Activated T-cell treated with anti-CD3 and anti-CD28 coated beads for 24 hours (primary cell): ENCODE results near the gene TMTC1.
"Not testable (repeated sequence)": the region's sequence is repeated elsewhere in the genome, so short reads cannot be mapped to it uniquely, and the experiment has no call there.

Source experiments
- DNase-seq: peaks from one replicate; pipeline ENCODE4 v3.0.0-alpha.2; 2020; ENCODE audit warnings: low read depth

Gene TMTC1

GRCh38 chr12:29665107-29665506 is 118.6 kb downstream of the TMTC1 start:
- DNase-seq = no peak

DNA sequence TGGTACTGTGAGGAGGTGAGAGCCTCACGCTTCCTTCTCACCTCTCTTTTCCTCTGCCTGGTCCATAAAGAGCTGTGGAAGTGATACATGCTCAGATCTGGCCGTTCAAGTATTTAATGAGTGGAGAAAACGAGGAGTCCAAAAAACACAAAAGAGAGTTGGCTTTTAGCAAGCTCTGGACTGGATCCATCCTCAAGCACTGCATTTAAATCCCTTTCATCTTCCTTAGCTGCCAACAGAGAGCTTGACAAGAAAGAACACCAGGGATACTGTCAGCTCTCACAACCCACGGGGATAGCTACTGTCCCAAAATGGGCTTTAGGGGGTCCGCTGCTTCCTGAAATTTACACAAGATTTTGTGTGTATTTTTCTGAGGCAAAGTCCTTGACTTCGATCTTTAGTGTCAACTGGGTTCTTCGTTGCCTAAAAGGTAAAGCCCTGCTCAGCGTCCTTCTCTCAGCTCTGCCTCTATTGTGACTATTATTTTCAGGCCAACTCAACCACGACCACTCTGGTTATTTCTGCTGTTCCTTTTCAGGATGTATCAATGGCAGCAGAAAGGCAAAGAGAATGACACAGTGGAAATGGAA is 120.9 kb downstream of the TMTC1 start:
- DNase-seq = no peak

GRCh38 chr12:29660847-29661246 is 122.9 kb downstream of the TMTC1 start:
- DNase-seq = no peak

DNA sequence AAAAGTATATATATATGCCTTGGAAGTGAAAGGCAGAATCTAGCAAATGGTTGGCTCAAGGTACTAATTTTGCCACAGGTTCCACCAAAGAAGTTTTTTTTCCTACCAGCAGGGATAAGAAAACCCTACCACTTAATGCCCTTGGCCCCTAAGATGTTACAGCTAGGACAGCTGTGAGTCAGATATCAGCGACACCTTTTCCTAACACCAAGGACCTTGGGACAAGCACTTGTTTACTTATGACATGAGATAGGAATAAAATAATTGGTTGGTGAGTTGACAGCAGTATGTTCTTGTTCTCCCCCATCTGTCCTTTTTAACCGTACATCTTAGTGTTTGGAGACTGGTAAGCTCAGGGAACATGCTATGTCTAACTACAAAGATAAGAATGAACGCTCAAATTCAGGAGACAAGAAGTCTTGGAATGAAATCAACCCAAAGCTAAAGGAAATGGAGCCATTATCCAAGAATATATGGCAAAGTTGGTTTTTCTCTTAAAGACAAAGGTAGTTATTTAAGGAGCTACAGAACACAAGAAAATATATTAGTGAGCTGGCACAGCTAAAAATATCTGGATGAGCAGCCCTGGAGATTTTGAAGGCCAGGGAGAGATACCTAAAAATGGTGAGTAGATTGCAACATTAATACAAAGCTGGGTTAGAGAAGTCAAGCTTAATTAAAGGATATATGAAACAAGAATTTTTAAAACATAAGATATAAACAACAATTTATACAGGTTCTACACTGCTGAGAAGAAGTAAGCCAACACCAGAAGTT is 126.8 kb downstream of the TMTC1 start:
- DNase-seq = no peak

GRCh38 chr12:29655861-29656260 is 127.9 kb downstream of the TMTC1 start:
- DNase-seq = no peak

- DNase-seq = no peak
Measured at GRCh38 chr12:29653286-29653685, 130.5 kb downstream of the TMTC1 start.

GRCh38 chr12:29650371-29650770 is 133.4 kb downstream of the TMTC1 start:
- no peak for DNase-seq

GRCh38 chr12:29649722-29650121 is 134.0 kb downstream of the TMTC1 start:
- no peak for DNase-seq

DNA sequence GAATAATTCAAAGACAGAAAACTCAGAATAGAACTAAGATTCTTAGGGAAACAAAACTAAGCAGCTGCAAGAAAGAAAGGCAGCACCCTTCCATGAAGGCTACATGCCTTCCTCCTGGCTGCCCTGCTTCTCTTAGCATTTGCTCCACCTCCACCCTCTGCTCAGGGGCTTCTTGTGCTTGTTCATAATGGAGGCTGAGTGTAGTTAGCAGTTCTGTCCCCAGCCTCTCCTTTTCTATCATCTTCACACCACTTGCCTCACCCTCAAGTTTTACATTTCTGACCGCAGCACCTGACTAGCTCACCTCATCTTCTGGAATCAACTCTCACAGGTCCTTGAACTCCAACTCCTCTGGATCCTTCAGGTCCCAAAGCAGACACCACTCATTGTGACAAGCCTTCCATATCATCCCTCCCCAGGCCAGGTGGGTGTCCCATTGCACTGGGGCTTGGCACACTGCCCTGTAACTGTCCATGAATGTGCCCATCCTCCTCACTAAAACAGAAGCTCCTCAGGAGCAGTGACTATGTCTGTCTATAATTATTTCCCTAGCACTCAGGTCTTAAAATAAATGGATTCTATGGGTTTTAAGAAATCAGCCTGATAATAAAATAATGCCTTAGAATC is 139.1 kb downstream of the TMTC1 start:
- no peak for DNase-seq

DNA sequence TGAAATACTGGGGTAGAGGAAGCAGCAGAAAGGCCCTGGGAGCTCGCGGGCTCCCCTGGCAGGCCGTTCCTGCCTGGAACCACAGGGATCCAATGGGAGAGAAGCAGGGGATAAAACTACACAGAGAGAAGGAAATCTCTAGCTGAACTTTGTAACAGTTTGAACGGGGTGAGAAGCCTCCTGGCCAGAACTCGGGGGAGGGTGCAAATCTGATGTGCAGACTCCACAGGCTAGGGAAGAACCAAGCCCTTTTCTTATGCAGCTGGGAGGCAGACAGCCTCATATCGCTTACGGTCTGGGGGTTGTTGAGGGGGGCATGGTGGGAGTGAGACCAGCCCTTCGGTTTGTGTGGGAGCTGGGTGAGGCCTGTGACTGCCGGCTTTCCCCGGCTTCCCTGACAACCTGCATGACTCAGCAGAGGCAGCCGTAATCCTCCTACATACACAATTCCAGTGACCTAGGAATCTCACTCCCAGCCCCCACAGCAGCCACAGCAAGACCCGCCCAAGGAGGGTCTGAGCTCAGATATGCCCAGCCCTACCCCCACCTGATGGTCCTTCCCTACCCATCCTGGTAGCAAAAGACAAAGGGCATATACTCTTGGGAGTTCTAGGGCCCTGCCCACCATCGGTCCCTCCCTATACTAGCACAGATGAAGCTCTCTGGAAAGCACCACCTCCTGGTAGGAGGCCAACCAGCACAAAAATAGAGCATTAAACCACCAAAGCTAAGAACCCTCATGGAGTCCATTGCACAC is 143.0 kb downstream of the TMTC1 start:
- no peak for DNase-seq

DNA sequence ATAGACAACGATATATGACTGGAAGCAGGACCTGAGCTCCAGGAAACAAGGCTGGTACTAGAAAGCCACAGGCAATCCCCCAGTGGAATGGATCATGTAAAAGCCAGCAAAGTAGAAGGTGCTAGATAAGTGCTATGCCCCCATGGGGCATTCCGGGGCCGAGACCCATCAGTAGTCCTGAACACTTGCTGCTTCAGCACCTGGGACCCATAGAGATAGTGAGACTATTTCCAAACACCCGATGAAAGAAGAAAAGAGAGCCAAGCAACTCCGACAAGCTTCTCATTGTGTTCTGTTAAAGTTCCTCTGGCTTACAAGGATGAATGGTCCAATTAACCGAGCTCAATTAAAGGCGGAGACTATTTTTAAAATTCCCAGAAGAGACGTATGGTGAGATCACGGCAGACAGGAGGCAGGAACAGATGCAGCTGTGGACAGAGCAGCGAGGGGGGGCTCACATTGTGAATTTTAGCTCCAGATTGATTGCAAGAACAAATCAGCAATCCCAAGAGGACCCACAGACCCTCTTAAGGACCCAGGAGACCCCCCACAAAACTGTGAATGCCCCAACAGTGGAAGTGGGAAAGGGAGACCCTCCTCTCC is 143.7 kb downstream of the TMTC1 start:
- no peak for DNase-seq

DNA sequence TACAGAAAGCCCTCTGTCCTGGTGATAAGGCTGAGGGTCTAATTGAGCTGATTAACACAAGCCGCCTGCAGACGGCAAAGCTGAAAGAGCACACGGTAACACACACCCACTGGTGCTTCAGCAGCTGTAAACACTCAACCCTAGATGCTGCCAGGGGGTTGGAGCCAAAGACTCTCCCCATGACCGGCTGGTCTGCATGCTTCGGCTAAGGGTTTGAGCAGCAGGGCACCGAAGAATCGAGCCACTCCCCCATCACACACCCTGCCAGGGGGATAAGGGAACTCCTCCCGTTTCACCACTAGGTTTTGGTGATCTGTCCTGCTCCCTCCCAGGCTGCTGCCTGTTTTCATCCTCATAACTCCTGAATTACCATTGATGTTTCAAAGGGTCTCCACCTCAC is 145.2 kb downstream of the TMTC1 start:
- DNase-seq = no peak

GRCh38 chr12:29634057-29634456 is 149.7 kb downstream of the TMTC1 start:
- DNase-seq = no peak

GRCh38 chr12:29630164-29630563 is 153.6 kb downstream of the TMTC1 start:
- not testable (repeated sequence) for DNase-seq

GRCh38 chr12:29627221-29627620 is 156.5 kb downstream of the TMTC1 start:
- no peak for DNase-seq

DNA sequence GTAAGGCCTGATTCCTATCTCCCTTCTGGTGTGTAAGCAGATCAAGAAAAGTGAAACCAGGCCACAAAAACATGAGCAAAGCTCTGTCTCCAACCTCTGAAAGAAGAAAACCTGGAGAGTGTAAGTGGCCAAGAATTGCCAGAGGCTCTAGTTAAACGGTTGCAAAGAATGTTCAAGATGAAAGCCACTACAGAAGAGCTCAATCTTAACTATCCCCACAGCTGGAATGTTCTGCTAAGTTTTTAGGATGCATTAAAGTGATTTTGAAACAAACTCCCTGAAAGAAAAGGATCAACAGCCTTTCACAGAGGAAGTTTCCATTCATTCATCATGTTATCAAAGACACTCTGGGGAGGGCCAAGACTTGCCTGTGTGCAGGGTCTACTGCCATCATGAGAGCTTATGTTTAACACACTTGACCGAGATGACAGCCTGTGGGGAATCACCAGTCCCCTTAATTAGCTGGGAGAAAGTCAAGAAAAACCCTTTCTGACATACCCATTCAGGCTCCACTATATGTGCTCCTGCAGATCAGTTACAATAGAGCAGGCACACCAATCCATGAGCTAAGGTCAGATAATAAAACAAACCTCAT is 158.3 kb downstream of the TMTC1 start:
- DNase-seq = no peak

DNA sequence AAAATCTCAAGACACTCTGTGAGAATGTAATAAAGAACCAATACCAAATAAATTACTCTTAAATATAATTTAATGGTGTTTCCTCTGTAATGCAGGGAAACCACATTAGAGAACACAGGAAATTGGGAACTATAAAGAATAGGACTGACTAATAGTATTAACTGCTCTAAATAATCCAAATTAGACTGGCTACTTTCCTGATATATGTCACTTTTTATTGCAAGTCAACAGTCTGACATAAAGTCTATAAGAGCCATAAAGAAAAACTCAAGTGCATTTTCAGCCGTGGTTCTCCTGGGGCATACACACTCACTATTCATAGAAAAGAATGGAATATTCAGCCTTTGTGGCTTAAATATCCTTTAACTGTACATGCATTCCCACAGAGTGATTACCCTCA is 161.5 kb downstream of the TMTC1 start:
- no peak for DNase-seq

GRCh38 chr12:29620030-29620429 is 163.7 kb downstream of the TMTC1 start:
- no peak for DNase-seq

DNA sequence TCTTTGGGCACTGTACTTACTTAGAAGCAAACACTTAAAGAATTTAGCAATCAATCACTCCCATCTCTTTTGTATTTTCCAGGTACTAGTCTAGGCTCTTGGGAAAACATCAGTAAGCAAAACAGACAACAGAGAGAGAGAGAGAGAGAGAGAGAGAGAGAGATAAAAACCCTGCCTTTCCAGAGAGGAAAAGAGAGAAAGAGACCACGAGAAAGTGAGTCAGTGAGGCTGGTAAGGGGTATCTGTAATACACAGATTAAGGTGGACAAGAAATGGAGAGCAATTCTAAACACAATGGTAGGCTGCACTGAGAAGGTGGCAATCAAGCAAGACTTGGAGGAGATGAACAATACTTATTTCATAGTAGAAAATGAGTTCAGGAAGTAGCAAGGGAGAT is 166.3 kb downstream of the TMTC1 start:
- DNase-seq = no peak

DNA sequence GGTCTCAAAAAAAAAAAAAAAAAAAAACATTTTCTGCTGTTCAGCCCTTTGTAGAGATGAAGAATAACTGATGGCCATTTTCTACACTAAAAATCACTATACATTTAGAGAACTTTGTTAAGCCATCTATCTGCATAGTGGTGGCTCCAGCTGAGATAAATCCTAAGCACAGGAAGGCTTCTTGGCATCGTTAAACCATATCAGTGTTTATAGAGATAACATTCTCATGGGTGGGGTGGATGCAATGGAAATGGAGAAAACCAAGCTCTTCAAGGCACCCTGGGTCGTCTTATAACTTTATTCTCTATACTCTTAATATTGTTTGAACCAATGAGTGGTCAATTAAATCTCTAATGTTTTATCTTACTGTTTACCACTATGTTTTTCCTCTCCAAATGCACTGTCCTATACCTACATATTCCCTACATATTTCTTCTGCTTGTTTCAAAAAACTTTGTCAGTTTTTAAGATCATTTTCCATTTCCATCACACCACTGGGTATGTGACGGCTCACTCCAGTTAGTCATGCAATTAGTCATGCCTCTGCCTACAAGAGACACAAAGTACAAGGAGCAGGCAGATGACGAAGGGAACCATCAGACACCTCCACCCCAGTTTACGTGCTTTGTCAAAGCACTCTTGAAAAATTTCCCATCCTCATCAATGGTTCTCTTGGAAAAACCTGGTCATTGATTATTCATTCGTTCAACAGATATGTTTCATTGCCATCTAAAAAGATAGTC is 166.9 kb downstream of the TMTC1 start:
- no peak for DNase-seq

DNA sequence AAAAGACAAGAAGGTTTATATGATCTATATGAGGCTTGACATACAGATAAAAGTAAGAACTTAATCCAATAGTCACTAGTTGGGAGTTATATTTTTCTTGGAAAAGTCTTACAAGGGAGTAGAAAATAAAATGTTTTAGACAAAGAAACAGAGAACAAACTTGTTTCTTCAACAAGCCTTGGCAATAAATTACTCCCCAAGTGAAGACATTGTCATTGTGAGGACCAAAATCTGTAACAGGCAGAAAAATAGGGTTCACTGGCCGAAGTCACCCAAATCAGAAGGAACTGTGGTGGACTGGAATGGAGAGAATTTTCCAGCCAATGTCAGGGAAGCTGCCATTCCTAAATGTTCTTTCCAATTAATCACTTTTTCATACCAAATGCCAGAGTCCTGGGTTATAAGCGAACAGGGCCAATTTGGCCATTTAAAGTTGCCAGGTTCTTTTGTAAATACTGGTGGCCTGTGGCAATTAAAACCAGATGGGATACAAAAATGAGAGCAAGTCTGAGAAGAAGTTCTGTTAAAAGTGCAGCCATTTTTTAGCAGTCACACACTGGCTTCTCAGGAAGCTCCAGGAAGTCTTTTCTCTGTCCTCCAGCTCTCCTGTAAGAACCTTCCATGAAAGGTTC is 168.9 kb downstream of the TMTC1 start:
- no peak for DNase-seq
